ENCODE results near the gene HOXB8.

GRCh38 chr17:48577330-48577945, 37.7 kb downstream of the HOXB8 start:
- TF ChIP-seq CTCF (IDR thresholded peaks at IDR 0.05) = no peak
- TF ChIP-seq EP300 (IDR thresholded peaks at IDR 0.05) = no peak
- TF ChIP-seq POLR2A (IDR thresholded peaks at IDR 0.05) = no peak
- TF ChIP-seq POLR2AphosphoS5 (IDR thresholded peaks at IDR 0.05) = no peak

All from upper lobe of left lung (tissue), 4 donors.